GM21526 (cell line): ENCODE results near the gene LRRC23.

Experiments
- ATAC-seq: cut with Tn5 transposase; IDR thresholded peaks from one replicate; pipeline ENCODE4 v1.9.1; 2021; ENCODE audit warnings: moderate library complexity; ENCODE audit not compliant: unreplicated experiment, low FRiP score

Gene LRRC23

DNA sequence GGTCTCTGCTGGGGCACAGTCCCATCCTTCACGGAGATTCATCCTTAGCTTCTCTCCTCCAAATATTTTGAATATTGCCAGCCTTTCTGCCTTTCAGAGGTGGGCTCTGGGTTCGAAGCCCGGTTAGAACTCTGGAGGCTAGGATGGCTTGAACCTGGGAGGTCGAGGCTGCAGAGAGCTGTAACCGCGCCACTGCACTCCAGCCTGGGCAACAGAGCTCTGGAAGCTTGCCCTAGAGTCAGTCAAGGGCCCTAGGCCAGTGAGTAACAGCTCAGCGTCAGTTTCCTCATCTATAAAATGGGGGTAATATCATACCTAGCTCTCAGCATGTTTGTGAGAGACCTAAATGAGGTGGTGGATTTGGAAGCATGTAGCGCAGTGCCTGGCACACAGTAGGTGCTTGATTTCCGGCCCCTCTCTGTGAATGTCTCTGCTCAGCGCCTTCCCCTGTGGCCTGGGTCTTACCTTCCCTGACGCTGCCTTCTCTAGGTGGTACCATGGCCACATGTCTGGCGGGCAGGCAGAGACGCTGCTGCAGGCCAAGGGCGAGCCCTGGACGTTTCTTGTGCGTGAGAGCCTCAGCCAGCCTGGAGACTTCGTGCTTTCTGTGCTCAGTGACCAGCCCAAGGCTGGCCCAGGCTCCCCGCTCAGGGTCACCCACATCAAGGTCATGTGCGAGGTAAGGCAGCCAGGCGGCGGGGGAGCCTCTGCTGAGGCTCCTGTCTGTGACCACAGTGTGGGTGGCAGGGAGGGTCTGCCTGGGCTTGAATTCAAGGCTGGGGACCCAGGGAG, 49.9 kb downstream of the LRRC23 start:
- ATAC-seq: no peak

DNA sequence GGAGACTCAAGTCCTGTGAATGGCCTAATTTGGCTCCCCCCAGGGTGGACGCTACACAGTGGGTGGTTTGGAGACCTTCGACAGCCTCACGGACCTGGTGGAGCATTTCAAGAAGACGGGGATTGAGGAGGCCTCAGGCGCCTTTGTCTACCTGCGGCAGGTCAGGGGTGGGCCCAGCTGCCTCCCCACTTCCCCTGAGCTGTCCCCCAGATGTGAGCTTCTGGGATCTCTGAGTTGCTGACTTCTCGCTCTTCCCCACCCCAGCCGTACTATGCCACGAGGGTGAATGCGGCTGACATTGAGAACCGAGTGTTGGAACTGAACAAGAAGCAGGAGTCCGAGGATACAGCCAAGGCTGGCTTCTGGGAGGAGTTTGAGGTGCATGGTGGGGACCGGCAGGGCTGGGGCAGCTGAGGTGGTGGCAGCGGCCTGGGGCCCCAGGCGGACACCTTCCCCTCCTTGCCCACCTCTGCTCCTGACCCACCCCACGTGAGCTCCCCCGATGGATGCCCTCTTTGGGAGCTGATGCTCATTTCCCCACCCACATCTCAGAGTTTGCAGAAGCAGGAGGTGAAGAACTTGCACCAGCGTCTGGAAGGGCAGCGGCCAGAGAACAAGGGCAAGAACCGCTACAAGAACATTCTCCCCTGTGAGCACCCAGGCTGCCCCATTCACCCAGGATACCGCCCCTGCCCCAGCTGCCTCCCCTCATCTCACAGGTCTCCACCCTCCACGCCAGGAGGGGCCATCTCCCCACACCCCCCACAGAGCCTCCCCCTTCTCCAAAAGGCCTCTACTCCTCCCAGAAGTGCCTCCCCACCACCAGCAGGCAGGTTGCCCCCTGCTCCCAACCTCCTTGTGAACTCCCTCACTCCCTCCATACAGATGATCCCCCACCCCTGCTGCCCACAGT, 50.7 kb downstream of the LRRC23 start:
- no peak for ATAC-seq

DNA sequence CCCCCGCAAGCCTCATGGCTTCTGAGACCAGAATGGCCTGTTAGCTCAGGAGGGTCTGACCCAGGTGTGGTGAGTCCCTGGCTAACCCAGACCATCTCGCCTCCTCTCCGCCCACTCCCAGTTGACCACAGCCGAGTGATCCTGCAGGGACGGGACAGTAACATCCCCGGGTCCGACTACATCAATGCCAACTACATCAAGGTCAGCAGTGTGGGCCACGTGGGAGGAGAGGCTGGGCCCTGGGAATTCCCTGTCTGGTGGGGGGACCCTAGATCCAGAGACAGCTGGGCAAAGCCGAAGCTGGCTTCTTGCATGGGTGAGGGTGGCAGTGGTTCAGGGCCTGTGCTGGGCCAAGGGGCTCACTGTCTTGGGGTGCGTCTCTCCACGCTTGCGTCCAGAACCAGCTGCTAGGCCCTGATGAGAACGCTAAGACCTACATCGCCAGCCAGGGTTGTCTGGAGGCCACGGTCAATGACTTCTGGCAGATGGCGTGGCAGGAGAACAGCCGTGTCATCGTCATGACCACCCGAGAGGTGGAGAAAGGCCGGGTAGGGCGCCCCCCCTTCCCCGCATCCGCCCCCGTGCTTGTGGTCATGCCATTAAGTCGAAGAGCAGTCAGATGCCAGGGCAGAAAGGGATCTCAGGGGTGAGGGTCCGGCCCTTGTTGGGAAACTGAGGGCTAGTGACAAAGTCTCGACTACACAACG, 51.6 kb downstream of the LRRC23 start:
- no peak for ATAC-seq

DNA sequence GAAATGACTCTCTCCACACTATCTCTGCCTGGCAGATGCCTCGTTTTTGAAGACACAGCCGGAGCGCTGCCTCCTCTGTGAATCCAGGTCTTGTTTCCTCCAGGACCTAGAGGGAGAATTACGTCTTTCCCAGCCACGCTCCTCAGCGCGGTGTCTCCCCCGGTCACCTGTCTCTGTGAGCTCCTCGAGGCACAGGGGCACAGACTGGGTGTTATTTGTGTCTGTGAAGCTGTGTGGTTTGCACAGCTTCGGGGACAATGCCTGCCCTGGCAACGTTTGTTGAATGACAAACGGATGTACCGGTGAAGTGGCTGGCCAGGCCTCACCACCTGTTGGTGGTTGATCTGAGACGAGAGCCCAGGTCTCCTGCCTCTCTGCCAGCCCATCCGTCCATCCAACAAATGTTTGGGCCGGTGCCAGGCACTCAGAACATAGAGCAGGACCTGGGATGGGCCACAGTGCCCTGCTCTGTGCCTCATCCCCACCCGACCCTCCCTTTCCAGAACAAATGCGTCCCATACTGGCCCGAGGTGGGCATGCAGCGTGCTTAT, 52.6 kb downstream of the LRRC23 start:
- ATAC-seq: no peak

DNA sequence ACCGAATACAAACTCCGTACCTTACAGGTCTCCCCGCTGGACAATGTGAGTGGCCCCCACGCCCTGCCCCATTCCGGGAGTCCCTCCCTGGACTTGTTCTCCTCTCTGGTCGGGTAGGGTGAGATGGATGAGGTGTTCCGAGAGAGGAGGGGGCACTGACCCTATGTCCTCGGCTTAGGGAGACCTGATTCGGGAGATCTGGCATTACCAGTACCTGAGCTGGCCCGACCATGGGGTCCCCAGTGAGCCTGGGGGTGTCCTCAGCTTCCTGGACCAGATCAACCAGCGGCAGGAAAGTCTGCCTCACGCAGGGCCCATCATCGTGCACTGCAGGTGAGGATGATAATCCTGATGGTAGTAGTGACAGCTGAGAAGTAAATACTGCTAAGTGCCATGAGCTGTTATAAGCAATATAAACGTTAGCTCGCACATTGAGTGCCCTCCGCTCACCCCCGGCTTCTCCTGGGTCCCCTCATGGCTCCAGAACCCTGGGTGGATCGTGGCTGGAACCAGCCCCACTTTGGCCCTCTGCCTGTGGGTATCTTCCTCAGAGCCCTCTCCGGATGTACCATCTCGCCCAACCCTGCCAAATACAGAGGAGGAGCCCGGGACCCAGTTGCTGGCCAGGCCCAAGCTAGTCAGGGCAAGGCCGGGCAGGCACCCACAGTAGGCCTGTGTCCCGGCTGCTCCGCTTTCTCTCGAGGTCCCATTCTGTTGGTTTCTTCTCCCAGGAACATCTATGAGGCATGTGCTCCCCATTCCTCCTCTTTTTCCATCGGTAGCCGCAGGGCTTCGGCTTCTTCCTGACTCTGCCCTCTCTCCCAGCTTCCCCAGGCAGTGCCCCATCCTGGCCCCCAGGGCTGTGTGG, 53.4 kb downstream of the LRRC23 start:
- no peak for ATAC-seq

DNA sequence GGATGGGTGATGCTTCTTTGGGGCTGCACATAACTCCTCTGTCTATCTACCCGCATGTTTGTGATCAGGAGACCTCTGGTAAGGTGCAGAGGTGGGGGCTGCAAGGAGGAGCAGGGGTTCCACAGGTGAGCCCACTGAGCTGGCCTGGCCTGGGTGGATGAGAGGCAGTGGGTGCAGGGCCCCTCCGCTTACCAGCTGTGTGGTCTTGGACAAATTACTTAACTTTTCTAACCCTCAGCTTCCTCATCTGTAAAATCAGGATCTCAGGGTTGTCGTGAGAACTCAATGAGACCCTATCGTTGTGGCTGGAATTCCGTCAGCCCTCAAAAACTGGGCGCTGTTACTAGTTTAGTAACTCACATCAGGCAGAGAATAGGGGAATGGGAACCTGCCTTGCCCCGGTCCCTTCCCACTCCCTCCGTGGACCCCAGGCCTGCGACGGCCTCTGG, 54.0 kb downstream of the LRRC23 start:
- ATAC-seq: no peak

DNA sequence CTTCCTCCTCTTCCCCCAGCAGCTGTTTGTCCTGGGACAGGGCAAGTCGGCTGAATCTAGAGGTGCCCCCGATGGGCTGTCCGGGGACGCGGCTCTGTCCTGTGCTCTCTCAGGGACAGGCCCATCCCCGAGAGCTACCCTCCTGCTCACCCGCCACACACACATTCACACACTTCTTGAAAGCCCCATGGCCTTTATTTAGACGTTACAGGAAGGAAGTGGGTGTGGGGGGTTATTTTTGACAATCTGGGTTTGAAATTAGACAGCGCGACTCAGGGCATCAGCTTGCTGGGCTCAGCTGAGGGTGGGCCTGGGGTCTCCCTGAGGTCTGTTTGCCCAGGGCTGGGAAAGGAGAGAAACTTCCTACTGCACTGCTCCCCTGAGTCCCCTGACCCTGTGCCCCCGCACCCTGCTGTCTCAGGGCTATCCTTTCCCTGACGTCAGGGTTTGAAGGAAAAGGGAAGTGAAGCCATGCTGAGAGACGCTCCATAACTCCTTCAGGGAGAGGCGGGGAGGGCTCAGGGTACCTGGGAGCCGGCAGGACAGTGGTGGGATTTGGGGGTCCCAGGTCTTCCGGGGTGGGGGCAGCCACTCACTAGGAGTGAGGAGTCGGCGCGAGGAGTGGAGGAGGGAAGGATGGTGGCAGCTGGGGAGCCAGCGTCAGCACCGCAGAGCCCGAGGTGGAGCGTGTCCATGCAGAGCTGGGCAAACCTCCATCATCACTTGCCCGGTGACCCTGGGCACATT, 54.6 kb downstream of the LRRC23 start:
- peak; percentile 41 for ATAC-seq

DNA sequence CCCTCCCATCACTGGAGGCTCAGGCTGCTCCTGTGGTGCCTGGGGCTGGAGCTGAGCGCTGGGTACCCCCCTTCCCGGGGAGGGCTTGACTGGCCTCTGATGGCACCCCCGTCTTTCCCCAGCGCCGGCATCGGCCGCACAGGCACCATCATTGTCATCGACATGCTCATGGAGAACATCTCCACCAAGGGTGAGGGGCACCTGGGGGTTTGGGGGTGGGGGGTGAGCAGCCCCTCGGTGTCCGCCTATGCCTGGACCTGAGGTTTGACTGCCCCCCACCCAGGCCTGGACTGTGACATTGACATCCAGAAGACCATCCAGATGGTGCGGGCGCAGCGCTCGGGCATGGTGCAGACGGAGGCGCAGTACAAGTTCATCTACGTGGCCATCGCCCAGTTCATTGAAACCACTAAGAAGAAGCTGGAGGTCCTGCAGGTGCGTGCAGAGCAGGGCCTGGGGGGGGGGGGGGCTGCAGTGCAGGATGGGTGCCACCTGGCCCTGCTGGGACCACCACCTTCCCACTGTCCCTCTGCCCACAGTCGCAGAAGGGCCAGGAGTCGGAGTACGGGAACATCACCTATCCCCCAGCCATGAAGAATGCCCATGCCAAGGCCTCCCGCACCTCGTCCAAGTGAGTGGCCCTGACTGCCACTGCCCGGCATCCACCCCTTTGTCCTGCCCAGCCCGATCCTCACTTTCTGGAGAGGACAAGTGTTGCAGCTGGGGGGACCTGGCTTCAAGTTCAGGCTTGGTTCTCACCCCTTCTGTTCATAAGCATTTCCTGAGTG, 55.4 kb downstream of the LRRC23 start:
- no peak for ATAC-seq

DNA sequence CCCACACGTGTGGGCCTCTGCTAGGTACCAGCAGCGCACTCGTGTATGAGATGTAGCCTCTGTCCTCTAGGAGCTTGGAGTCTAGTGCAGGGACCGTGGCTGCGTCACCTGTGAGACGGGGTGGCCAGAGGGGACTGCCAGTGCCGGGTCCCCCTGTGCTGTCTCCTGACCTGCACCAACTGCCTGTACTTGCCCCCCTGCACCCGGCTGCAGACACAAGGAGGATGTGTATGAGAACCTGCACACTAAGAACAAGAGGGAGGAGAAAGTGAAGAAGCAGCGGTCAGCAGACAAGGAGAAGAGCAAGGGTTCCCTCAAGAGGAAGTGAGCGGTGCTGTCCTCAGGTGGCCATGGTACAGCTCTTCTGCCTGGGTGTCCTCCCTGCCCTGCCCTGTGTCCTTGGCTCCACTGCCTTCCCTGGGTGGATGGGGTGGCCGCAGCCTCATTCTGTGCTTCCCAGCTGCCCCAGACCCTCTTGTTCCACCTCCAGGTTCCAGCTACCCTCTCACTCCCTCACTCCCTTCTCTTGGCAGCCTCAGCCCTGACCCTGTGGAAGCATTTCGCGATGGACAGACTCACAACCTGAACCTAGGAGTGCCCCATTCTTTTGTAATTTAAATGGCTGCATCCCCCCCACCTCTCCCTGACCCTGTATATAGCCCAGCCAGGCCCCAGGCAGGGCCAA, 56.1 kb downstream of the LRRC23 start:
- no peak for ATAC-seq

DNA sequence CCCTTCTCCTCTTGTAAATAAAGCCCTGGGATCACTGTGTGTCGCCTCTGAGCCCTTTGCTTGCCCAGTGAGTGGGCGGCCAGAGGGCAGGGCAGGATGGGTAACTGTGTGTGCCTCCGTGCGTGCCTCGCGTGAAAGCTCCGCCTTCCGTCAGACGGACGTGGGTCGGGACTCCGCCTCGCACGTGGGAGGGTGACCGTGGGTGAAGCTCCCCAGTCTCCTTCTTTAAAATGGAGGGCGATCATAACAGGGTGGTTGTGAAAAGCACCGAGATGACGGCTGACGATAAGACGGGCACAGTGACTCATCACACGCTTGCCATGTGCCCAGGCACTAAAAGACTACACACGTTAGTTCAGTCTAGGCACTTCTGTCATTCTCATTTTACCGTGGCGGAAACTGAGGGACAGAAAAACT, 56.7 kb downstream of the LRRC23 start:
- ATAC-seq: no peak

DNA sequence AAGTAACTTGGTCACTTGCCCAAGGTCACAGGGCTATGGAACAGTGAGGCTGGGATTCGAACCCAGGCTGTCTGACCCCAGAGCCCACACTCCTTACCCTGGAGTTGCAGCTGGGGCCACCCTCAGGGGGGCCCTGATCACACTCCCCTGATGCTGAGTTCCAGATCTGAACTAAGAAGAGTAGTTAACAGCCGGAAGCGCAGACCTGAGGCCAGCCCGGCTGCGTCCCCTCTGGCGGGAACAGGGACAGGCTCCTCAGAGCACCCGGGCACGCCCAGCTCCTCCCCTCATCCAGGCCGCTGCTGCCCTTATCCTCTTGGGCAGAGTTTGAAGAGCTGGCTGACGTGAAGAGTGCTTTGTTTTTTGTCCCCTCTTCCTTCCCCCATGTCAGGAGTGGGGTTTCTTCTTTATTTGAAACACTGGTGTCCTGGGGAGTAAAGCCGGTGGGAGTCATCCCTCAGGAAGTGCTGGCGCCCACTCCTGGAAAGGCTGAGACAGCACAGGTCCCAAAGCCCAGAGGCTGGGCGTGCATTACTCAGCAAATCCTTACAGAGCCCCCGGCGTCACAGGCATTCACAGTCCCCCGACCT, 57.2 kb downstream of the LRRC23 start:
- ATAC-seq: no peak

DNA sequence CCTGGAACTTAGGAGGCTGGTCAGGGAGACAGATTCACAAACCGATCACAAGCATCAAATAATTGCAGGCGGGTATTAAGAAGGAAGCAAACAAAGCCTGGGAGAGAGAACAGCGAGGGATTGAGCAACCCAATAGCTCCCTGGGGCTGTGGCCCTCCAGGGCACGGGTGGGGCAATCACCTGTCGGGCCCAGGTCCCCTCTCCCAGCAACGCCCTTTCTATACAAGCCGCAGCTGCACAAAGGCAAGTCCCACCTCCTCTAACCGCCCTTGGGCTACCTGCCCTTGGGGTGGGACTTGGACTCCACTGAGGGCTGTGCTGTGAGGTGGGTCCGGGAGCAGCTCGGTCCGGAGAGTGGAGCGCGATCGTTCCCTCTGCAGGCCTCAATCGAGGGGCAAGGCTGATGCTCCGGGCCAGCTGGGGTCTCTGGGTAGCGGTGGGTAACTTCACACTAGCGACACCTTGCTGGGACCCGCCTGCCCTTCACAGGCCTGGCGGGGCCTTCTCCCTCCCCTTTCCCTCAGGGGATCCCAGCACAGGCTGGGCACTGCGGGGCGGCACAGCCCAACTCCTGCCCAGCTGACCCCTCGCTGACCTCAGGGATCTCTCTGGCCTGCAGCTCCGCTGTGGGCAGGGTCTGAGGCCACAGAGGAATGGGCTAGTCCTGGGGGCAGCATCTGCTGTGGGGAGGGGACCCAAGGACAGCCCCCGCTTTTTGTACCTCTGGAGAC, 57.8 kb downstream of the LRRC23 start:
- ATAC-seq: no peak

DNA sequence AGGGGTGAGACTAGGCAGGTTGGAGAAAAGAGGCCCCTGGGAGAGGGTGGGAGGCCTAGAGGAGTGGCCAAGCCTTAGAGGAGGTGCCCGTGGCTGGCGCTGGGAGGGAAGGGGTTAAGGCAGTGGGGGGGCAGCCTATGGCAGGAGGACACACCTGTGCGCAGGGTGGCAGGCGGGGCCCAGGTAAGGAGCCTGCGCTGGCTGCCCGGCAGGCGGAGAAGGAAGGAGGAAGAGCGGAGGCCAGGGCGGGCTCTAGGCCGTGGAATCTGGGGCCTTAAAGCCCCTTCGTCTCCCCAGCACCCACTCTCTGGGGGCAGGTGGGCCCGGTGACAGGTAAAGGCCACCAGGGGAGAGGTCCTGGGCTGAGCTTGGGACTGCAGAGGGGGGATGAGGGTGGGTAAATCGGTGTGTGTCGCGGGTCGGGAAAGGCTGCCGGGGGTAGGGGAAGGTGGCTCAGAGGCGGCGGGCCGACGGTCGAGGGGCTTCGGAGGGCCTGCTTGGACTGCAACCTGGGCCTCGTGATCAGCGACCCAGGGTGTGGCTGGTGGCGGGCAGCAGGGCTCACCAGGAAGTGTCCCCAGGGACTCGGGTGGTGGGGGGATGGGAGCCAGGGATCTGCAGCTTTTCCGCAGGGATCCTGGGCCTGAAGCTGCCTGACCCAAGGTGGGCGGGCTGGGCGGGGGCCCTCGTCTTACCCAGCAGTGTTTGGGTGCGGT, 58.6 kb downstream of the LRRC23 start:
- ATAC-seq: no peak
